NCI-H1417 treated with DMSO at 0.1 percent for 48 hours (cell line): ENCODE measurements around the gene CTAGE4.
"Not testable (repeated sequence)": the region's sequence is repeated elsewhere in the genome, so short reads cannot be mapped to it uniquely, and the experiment has no call there.

ENCODE experiments used
- DNase-seq: peaks from one replicate; lab custom pipeline; 2025; lab: John Stamatoyannopoulos, UW

Gene CTAGE4

DNA sequence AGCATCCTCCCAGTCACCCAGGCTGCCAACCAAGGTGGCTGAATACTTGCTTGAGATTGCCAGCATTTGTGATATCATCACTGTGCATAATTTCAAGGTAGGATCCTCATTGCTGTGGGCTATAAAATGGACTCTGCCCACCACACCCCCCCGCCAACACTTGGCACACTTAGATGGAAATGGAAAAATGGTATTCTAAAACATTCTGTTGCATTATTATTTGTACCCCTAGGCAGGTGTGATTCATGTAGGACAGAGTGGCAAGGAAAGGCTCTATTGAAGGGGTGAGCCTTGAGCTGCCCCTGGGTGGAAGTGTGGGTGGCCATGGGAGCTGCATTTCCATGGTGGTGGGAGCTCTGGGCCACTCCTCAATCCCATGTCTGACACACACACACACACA lies 35.3 kb downstream of the CTAGE4 start:
- not testable (repeated sequence) for DNase-seq

DNA sequence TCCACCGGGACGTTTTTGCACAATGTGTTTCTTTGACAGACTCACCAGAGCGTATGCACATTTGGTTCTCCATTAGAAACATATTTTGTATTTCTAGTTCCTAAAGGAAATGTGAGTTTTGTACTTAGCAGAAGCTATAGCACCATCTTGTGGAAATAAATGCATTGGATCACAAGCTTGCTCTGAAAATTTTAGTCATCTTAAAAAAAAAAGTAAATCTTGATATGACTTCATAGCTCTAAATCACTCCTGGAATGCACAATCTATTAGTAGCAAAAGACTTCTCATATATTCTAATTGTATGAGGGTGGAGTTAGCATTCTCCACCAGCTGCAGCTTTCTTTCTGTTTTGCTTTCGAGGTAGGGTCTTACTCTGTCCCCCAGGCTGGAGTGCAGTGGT lies 35.9 kb downstream of the CTAGE4 start:
- DNase-seq = not testable (repeated sequence)

DNA sequence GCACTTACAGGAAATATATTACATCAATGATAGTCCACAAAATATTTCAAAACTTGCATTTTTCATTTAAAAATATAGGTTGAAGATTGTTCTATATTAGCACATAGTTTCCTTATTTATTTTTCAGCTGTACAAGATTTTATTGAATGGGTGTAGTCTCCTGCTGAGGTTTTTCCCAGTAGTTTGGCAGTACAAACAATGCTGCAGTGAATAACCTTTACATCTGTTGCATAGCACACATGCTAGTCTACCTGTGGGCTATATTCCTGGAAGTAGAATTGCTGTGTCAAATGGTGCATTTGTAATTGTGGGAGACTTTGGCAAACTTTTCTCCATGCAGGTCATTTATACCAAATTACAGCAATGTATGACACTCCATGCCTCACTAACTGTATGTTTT lies 37.3 kb downstream of the CTAGE4 start:
- DNase-seq = not testable (repeated sequence)

DNA sequence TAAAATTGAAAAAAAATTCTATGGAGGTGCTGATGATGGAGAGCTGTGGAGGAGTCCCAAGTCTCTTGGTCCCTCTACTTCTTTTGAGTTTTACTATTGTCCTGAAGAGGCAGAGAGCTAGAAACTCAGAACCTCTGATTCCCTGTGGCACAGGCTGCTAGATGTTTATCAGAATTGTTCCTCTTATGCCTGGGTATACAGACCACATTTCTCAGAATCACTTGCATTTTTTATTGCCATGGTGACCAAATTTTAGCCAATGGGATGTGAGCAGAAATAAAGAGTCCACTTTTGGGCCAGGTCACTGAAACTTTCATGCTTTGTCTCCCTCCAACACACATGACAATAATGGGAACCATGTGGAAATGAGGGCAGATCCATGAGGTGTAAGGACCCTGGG lies 40.4 kb downstream of the CTAGE4 start:
- DNase-seq = not testable (repeated sequence)

DNA sequence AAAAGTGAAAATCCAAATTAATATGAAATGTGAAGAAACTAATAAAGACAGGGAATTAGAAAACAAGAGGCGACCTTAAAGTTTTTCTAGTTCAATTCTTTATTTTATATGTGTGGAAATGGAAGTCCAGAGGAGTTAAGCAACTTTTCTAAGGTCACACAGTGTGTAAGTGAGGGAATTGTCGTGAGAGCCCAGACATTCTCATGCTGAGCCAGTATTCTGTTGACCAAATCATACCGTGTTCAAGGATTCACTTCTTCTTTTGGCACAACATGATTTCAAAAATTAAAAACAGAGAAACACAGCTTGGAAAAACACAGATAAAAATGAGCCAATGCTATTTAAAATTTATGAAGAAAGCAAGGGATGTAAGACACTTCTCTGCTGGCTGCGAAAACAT lies 43.6 kb downstream of the CTAGE4 start:
- not testable (repeated sequence) for DNase-seq

DNA sequence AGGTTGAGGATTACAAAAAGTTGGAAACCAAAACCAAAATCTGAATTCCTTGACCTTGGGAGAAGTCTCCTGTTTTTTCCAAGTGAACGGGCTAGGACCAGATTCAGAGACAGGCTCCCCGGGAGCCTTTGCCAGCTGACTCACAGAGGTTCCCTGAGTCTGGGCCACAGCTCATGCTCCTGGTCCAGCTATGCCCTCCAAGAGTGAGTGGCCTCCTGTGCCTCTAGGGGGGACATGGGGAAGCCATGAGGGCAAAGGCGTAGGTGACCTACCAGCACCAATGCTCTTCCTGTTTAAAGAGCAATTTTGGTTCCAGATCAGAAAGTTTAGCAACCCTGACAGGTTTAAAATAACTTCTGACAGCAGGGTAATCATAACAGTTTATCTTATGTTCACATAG lies 45.5 kb downstream of the CTAGE4 start:
- DNase-seq = not testable (repeated sequence)

DNA sequence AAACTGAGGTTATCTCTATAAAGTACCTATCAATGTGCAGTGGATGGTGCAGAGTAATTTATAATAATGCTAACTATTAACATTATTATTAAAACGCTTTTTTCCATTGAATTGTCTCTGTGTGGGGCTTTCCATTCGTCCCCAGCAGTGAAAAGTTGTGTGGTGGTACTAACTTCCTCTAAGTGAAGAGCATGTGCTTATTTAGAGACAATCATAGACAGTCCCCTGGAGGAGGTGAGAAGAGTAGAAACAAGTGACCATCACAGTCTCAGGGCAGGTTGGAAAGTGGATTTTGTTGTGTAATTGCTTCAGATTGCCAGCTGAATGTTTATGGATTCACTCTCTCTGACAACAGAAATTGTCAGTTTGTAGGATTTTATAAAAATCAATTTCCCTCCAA lies 47.8 kb downstream of the CTAGE4 start:
- DNase-seq = not testable (repeated sequence)

DNA sequence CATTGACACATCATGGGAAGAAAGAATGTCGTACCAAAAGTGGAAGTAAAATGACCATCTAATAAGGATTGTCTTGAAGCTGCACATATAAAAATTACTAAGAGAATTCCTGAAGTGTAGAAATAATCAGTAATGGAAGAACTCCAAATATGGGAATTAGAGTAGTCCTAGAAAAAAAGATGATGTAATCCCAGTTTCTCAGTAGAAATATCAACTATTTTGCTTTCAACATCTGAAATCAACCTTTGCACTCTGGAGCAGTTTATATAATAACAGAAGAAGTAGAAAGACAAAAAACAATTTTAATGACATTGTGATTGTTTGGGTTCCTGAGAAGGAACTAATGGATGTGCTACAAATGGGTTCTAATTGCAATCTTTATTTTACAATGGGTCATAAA lies 49.8 kb downstream of the CTAGE4 start:
- DNase-seq = not testable (repeated sequence)
